KG1 (cell line): ENCODE data around the gene EAPP.
"Not testable (repeated sequence)": the region's sequence is repeated elsewhere in the genome, so short reads cannot be mapped to it uniquely, and the experiment has no call there.

Source experiments
- DNase-seq: peaks from one replicate; lab custom pipeline; 2025; lab: John Stamatoyannopoulos, UW

The EAPP gene

DNA sequence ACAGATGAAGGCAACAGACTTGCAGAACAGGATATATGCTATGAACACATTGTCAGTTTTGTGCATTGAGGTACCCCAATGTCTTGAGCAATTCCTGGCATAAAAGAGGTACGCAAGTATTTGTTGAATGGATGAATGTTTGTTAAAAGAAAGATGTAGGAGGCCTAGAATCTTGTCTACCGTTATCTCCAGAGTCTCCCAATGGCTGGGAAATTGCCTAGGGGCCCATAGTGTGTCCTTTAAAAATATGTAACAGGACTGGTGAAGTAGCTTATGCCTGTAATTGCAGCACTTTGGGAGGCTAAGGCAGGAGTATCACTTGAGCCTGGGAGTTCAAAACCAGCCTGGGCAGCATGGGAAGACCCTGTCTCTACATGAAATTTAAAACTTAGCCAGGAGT, 57.0 kb downstream of the EAPP start:
- DNase-seq, result no peak

DNA sequence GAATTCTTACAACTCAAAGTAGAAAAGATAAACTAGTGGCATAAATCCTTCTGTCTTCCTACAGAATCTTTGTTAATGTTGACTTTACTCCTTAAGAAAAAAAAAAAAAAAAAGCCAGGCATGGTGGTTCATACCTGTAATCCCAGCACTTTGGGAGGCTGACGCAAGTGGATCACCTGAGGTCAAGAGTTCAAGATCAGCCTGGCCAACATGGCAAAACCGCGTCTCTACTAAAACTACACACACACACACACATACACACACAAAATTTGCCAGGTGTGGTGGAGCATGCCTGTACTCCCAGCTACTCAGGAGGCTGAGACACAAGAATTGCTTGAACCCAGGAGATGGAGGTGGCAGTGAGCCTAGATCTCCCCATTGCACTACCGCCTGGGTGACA, 59.8 kb downstream of the EAPP start:
- DNase-seq, result no peak

DNA sequence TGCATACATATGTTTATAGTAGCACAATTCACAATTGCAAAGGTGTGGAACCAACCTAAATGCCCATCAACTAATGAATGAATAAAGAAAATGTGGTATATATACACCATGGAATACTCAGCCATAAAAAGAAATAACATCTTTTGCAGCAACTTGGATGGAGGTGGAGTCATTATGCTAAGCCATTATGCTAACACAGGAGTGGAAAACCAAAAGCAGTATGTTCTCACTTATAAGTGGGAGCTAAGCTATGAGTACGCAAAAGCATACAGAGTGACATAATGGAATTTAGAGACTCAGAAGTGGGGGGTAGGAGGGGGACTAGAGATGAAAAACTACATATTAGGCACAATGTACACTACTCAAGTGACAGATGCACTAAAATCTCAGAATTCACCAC, 61.2 kb downstream of the EAPP start:
- DNase-seq, result no peak

DNA sequence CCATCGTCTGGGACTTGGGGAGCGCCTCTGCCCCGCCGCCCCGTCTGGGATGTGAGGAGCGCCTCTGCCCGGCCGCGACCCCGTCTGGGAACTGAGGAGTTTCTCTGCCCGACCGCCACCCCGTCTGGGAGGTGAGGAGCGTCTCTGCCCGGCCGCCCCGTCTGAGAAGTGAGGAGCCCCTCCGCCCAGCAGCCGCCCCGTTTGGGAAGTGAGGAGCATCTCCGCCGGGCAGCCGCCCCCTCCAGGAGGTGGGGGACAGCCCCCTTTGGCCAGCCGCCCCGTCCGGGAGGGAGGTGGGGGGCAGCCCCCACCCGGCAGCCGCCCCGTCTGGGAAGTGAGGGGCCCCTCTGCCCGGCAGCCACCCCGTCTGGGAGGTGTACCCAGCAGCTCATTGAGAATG, 63.5 kb downstream of the EAPP start:
- not testable (repeated sequence) for DNase-seq

DNA sequence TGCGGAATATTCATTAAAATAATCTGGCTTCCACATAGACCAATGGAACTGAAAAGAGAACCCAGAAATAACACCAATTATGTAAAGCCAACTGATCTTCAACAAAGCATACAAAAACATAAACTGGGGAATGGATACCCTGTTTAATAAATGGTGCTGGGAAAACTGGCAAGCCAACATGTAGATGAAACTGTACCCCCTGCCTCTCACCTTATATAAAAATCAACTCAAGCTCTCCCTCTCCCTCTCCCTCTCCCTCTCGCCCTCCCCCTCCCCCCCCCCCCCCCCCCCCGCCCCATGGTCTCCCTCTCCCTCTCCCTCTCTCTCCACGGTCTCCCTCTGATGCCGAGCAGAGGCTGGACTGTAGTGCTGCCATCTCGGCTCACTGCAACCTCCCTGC, 64.3 kb downstream of the EAPP start:
- DNase-seq, result no peak

DNA sequence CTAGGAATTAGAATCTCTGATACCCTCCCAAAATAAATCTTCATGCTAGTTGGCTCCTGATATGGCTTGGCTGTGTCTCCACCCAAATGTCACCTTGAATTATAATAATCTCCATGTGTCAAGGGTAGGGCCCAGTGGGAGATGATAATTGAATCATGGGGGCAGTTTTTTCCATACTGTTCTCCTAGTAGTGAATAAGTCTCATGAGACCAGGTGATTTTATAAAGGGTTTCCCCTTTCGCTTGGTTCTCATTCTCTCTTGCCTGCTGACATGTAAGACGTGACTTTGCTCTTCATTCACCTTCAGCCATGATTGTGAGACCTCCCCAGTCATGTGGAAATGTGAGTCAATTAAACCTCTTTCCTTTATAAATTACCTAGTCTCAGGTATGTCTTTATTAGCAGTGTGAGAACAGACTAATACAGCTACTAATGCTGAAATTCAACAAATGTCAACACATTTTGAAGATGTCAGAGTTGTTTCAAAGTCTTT, 65.3 kb downstream of the EAPP start:
- no peak for DNase-seq

DNA sequence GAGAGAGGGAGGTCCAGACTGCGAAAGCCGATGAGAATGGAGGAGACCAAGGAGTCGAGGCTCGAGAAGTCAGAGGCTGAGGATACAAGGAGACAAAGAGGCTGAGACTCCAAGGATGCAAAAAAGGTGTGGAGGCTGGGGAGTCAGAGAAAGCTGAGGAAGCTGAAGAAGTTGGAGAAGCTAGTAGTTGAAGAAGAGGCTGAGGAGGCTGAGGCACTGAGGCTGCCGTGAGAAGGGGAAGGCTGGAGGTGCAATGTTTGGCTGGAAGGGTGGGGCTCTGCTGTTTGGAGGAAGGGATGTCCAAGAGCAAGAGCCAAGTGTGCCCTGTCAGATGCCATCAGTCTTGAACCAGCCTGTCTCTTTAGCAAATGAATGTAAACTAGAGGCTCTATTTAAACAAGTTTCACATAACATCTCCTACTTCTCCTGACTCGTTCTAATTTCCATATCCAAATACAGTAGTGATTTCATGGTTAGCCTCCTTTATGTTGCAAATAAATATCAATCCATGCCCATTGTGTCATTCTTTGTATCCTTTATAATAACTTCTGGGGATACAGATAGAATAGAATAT, 66.7 kb downstream of the EAPP start:
- DNase-seq, result no peak

DNA sequence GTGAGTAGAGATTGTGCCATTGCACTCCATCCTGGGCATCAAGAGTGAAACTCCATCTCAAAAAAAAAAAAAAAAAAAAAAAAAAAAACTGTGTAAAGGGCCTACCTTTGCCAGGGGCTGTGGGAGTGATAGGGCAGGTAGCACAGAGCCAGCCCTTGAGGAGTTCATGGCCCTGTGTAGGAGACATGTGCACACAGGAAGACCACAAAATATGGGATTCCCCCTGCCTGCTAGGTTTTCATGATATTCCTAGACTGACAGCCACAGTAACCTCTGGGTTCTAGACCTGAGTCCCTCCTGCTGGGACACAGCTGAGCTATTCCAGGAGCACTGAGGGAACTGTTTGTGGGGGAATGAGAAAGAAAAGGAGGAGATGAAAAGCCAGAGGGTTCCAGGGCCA, 69.2 kb downstream of the EAPP start:
- no peak for DNase-seq

DNA sequence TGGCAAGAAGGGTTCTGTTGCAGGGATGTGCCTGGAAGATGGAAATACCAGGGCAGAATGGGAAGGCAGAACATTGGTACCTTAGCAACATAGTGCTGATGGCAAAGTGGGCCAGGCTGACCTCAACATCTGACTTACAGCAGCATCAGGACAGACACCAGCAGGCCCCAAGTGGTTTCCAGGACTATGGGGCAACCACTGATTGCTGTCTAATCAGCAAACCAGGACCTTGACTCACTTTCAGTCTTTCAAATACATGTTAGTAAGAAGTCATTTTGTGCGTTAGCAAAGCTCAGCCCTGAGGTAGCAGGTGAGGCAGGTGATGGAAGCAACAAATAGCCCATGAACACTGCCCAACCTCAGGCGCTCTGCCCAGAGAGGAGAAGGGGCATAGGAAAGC, 72.8 kb downstream of the EAPP start:
- no peak for DNase-seq
